ENCODE data around the gene POMP.

- TF ChIP-seq CTCF (IDR thresholded peaks at IDR 0.05) (no peak), POLR2A (IDR thresholded peaks at IDR 0.05) (no peak)
Measured at GRCh38 chr13:28609926-28610325, 49.0 kb upstream of the POMP start.

Data from body of pancreas (tissue), 4 donors.